SU-DHL-6 (cell line): ENCODE results near the gene TLN1.
A peak's percentile ranks its signal among the peaks of the same experiment; 100 is the strongest.

Source experiments
- H2AFZ ChIP-seq: fragments of 200-600 bp; sonication (generic); 2 replicates; pipeline ENCODE4 v1.6.1; 2014; ENCODE audit warnings: low read depth, mild to moderate bottlenecking, moderate library complexity, mixed read lengths, antibody characterized with exemption, low read length; ENCODE audit not compliant: severe bottlenecking
- H3F3A ChIP-seq: fragments of 200-600 bp; shearing (Covaris generic); 2 replicates; pipeline ENCODE4 v1.6.0; 2016; ENCODE audit warnings: antibody characterized with exemption, mild to moderate bottlenecking; ENCODE audit not compliant: insufficient read depth
- H3K27ac ChIP-seq: fragments of 200-600 bp; sonication (generic); 2 replicates; pipeline ENCODE4 v1.5.1; 2016; ENCODE audit warnings: low read depth, mild to moderate bottlenecking, low read length, moderate library complexity, mixed read lengths
- H3K27me3 ChIP-seq: fragments of 200-600 bp; sonication (generic), shearing (Covaris generic); 2 replicates; pipeline ENCODE4 v1.6.0; 2014; ENCODE audit warnings: mild to moderate bottlenecking, low read length
- H3K36me3 ChIP-seq: fragments of 200-600 bp; sonication (generic); 2 replicates; pipeline ENCODE4 v1.6.1; 2014; ENCODE audit warnings: mild to moderate bottlenecking, low read length, mixed read lengths
- H3K4me2 ChIP-seq: fragments of 300-600, 200-600 bp; shearing (Covaris generic), sonication (generic); 2 replicates; pipeline ENCODE4 v1.6.0; 2014; ENCODE audit warnings: low read length, low read depth, mild to moderate bottlenecking; ENCODE audit not compliant: poor library complexity, severe bottlenecking
- H3K4me3 ChIP-seq: fragments of 200-600 bp; sonication (generic); 2 replicates; pipeline ENCODE4 v1.5.1; 2014; ENCODE audit warnings: antibody characterized with exemption, low read length, mild to moderate bottlenecking, mixed read lengths; ENCODE audit not compliant: insufficient read depth, poor library complexity, severe bottlenecking
- H3K79me2 ChIP-seq: fragments of 200-600 bp; sonication (generic); 2 replicates; pipeline ENCODE4 v1.6.1; 2014; ENCODE audit warnings: mild to moderate bottlenecking, low read length, moderate library complexity; ENCODE audit not compliant: insufficient read depth
- H3K9ac ChIP-seq: fragments of 200-600 bp; sonication (generic); 2 replicates; pipeline ENCODE4 v1.7.0; 2014; ENCODE audit warnings: mild to moderate bottlenecking, low read length
- H3K9me2 ChIP-seq: fragments of 200-600 bp; sonication (generic); replicated peaks from 2 replicates; pipeline ENCODE4 v1.6.1; 2014; ENCODE audit warnings: low read length; ENCODE audit not compliant: insufficient read depth
- H3K9me3 ChIP-seq: fragments of 200-600 bp; sonication (generic); 2 replicates; pipeline ENCODE4 v1.6.1; 2014; ENCODE audit warnings: low read length, mixed read lengths; ENCODE audit not compliant: insufficient read depth
- H4K20me1 ChIP-seq: fragments of 200-600 bp; sonication (generic); 2 replicates; pipeline ENCODE4 v1.6.1; 2014; ENCODE audit warnings: low read depth, mild to moderate bottlenecking, antibody characterized with exemption, low read length, moderate library complexity, mixed read lengths
- EZH2phosphoT487 ChIP-seq: fragments of 200-600 bp; sonication (generic), shearing (Covaris generic); conservative IDR thresholded peaks from 2 replicates; pipeline ENCODE4 v1.6.1; 2018; ENCODE audit warnings: mild to moderate bottlenecking, antibody characterized with exemption, low read length, moderate library complexity, mixed read lengths
- TF ChIP-seq, protein P1 (sequence below): fragments of 200-600 bp; sonication (generic); IDR thresholded peaks from one replicate; pipeline ENCODE4 v1.5.1; 2017; ENCODE audit warnings: antibody characterized with exemption, mild to moderate bottlenecking, low read length, moderate library complexity; ENCODE audit not compliant: insufficient read depth, poor library complexity, severe bottlenecking

The TLN1 gene

DNA sequence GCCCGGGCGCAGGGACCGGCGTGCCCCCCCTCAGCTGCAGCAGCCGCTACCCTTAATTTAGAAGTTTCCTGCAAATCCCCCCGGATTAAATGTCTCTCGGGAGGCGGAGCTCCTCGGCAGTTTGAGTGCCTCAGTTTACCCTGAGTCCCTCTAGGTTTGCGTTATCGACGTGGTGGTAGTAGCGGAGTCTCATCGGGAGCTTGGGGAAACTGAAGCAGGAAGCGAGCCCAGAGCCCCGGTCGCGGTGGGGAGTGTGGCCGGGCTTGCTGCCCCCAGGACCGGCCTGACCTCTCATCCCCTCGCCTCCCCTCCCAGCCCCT is 41.7 kb downstream of the TLN1 start:
- no peak overlapping the region for H2AFZ ChIP-seq
- no peaks in the 10 kb centered on the region for H3K9me2 ChIP-seq
- H3K9me3 ChIP-seq: no peaks in the 10 kb centered on the region
- peak overlapping the region; percentile 38 for H3K4me2 ChIP-seq
- no peaks in the 10 kb centered on the region for H3K79me2 ChIP-seq
- H3K4me3 ChIP-seq: peak overlapping the region; percentile 16
- no peaks in the 10 kb centered on the region for H4K20me1 ChIP-seq
- H3K27ac ChIP-seq: no peak overlapping the region
- no peak for TF ChIP-seq EZH2phosphoT487
- TF ChIP-seq, protein P1, sequence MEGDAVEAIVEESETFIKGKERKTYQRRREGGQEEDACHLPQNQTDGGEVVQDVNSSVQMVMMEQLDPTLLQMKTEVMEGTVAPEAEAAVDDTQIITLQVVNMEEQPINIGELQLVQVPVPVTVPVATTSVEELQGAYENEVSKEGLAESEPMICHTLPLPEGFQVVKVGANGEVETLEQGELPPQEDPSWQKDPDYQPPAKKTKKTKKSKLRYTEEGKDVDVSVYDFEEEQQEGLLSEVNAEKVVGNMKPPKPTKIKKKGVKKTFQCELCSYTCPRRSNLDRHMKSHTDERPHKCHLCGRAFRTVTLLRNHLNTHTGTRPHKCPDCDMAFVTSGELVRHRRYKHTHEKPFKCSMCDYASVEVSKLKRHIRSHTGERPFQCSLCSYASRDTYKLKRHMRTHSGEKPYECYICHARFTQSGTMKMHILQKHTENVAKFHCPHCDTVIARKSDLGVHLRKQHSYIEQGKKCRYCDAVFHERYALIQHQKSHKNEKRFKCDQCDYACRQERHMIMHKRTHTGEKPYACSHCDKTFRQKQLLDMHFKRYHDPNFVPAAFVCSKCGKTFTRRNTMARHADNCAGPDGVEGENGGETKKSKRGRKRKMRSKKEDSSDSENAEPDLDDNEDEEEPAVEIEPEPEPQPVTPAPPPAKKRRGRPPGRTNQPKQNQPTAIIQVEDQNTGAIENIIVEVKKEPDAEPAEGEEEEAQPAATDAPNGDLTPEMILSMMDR: no peak
- no peaks in the 10 kb centered on the region for H3K36me3 ChIP-seq
- H3K27me3 ChIP-seq: no peaks in the 10 kb centered on the region
- no peaks in the 10 kb centered on the region for H3F3A ChIP-seq
- peak overlapping the region; percentile 18; the same call in 1 of the 2 replicates for H3K9ac ChIP-seq

DNA sequence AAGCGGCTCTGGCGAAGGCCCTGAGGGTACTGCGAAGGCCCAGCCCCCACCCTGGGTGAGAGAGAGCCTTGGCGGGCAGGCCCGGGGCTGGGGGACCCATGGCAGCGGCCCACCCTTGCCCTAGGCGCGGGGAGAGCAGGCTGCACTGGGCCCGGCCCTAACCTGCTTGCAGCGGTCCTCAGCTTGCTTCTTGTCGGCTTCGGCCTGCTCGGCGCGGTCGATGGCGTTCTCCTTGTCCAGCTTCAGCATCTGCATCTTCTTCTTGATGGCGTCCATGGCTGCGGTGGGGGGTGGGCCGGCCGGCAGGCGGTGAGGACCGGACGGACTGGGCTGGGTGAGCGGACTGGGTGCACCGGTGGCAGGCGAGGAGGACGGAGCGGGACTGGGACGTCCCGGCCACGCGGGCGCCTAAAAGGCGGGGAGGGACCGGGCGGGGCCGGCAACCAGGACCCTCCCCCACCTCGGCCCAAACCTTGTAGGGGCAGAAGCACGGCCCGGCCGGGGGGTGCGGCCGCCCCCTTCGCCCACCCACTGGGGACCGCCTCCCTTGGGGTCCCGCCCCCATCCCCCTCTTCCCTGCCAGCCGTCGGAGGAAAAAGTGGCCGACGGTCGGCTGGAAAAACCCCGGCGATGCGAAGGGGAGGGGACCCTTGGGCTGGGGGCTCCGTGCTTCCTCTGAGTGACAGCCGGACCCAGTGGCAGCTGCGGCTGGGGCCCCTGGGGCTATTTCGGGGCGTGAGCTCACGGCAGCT is 42.3 kb downstream of the TLN1 start, which contains the start of gene TPM2:
TPM2 (minus strand) TSS at position 384 of the 752 bp plus-strand sequence; CDS start at position 276, 108 bp downstream.
- no peaks in the 10 kb centered on the region for H4K20me1 ChIP-seq
- no peaks in the 10 kb centered on the region for H3K36me3 ChIP-seq
- no peaks in the 10 kb centered on the region for H3K27me3 ChIP-seq
- H3K9me3 ChIP-seq: no peaks in the 10 kb centered on the region
- no peaks in the 10 kb centered on the region for H3F3A ChIP-seq
- H3K9ac ChIP-seq: peak within 1 kb of the TSS; percentile 18; the same call in 1 of the 2 replicates
- H3K27ac ChIP-seq: no peak within 1 kb of the TSS
- no peaks in the 10 kb centered on the region for H3K9me2 ChIP-seq
- peak within 1 kb of the TSS; percentile 16 for H3K4me3 ChIP-seq
- TF ChIP-seq, protein P1: no peak
- no peak for TF ChIP-seq EZH2phosphoT487
- H2AFZ ChIP-seq: peak within 1 kb of the TSS; percentile 60
- H3K4me2 ChIP-seq: peak within 1 kb of the TSS; percentile 38
- no peaks in the 10 kb centered on the region for H3K79me2 ChIP-seq

DNA sequence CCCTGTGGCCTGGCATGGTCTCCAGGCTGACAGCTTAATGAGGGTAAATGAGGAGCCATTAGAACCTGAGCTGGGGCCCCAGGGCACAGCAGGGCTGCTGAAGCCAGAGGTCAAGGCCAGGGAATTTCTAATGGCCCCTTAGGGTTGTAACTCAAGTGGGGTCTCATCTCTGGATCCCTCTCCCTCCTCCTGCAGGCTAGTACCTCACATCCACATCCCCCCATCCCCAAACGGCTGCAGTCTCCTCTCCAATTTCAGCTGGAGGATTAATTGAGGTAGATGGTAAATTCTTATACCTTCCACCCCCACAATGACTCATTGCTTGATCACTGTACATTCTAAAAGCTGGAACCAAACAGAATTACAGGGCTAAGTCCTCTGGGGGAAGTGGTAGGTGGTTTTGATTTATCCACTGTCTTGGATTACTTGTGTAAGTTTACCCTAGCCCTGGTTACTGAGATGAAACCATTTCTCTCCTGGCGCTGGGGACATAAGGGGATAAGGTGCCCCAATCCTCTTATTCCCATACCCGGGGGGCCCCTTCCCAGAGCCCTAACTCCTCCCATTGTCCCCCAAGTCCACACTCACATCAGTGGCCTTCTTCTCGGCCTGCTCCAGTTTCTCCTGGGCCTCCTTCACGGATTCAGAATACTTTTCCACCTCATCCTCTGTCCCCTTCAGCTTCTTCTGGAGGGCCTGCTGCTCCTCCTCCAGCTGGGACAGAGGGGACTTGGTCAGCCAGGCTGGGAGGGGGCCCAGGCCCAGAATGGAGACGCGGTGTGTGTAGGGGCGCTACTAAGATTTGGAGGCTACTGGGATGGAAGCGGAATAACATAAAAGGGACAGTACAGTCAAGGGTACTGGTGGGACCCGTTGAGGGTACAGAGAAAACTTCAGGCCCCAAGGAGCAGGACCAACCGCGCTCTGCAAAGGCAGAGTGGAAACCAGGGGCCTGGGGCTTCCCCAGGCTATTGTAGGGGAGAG is 43.1 kb downstream of the TLN1 start:
- Histone ChIP-seq H4K20me1 (no peaks in the 10 kb centered on the region), H3K4me2 (no peak overlapping the region), H3K9ac (no peak overlapping the region), H3K36me3 (no peaks in the 10 kb centered on the region), H3K27ac (no peak overlapping the region), H3K27me3 (no peaks in the 10 kb centered on the region), H3K79me2 (no peaks in the 10 kb centered on the region), H3F3A (no peaks in the 10 kb centered on the region), H2AFZ (no peak overlapping the region), H3K9me2 (no peaks in the 10 kb centered on the region), H3K4me3 (no peak overlapping the region), H3K9me3 (no peaks in the 10 kb centered on the region)
- TF ChIP-seq, protein P1: no peak
- no peak for TF ChIP-seq EZH2phosphoT487
